Ishikawa (cell line): ENCODE results near the gene LAMB4.

Experiments used
- CEBPB ChIP-seq: IDR thresholded peaks from 2 replicates; pipeline ENCODE4 v1.6.1; 2012
- CREB1 ChIP-seq: IDR thresholded peaks from 2 replicates; pipeline ENCODE4 v1.6.1; 2012; ENCODE audit warnings: low read depth
- EGR1 ChIP-seq: IDR thresholded peaks from 2 replicates; pipeline ENCODE4 v1.6.1; 2012
- EP300 ChIP-seq: IDR thresholded peaks from 2 replicates; pipeline ENCODE4 v1.6.1; 2012; ENCODE audit warnings: borderline replicate concordance
- FOXM1 ChIP-seq: IDR thresholded peaks from 2 replicates; pipeline ENCODE4 v1.6.1; 2012; ENCODE audit warnings: low read depth, borderline replicate concordance
- NFIC ChIP-seq: IDR thresholded peaks from 2 replicates; pipeline ENCODE4 v1.6.1; 2012
- RAD21 ChIP-seq: IDR thresholded peaks from 2 replicates; pipeline ENCODE4 v1.6.1; 2012; ENCODE audit warnings: low read depth
- TAF1 ChIP-seq: IDR thresholded peaks from 2 replicates; pipeline ENCODE4 v1.6.1; 2012; ENCODE audit warnings: low read depth, mild to moderate bottlenecking
- TCF12 ChIP-seq: IDR thresholded peaks from 2 replicates; pipeline ENCODE4 v1.6.1; 2012; ENCODE audit warnings: low read depth
- TEAD4 ChIP-seq: IDR thresholded peaks from 2 replicates; pipeline ENCODE4 v1.6.1; 2012
- YY1 ChIP-seq: IDR thresholded peaks from 2 replicates; pipeline ENCODE4 v1.6.1; 2012; ENCODE audit warnings: low read depth
- ZBTB7A ChIP-seq: IDR thresholded peaks from 2 replicates; pipeline ENCODE4 v1.6.1; 2012; ENCODE audit warnings: low read depth
- TF ChIP-seq, protein P1 (sequence below): IDR thresholded peaks from 2 replicates; pipeline ENCODE4 v1.6.1; 2012; ENCODE audit warnings: low read depth, mild to moderate bottlenecking
- TF ChIP-seq, protein P2 (sequence below): IDR thresholded peaks from 2 replicates; pipeline ENCODE4 v1.6.1; 2012
- TF ChIP-seq, protein P3 (sequence below): IDR thresholded peaks from 2 replicates; pipeline ENCODE4 v1.6.1; 2012

LAMB4 gene

DNA sequence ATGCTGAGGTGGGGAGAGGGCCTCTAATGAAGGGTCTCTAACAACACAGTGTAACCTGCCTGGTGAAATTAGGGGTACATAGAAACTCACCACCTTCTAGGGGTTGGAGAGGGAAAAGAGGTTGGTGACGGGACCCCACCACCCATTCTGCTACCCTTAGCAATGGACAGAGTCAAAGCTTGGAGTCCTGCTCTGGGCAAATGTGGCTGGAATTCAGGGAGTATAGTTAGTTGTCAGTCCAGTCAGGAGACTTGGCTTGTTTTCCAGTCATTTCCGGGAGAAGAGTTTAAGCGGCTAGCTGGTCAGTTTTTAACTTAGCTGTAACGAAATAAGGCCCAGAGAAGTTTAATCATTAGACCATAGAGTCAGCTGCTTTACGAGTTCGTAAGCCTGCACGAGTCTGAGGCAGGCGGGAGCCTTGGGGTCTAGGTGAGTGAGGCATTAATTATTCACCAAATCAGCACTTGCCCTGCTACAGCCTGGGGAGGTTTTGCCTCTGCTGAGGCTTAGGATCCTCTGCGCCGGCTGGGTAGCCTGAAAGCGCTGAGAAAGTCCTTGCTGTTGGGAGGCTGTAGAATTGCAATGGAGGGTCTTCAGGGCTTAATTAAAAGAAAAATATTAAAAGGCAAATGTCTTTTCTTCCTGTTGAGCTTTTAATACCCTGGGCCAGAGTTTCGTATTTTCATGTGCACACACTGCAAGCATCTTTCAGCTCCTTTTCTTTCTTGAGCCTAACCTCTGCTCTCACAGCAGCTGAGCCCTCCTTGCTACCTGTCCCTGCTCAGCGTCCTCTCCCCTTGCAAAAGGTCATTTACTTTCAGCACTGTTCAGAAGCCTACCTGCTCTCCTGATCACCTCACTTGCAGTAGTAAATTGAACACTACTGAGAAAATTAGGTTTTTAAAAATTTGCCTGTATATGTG lies 125.7 kb downstream of the LAMB4 start:
- TF ChIP-seq, protein P1, sequence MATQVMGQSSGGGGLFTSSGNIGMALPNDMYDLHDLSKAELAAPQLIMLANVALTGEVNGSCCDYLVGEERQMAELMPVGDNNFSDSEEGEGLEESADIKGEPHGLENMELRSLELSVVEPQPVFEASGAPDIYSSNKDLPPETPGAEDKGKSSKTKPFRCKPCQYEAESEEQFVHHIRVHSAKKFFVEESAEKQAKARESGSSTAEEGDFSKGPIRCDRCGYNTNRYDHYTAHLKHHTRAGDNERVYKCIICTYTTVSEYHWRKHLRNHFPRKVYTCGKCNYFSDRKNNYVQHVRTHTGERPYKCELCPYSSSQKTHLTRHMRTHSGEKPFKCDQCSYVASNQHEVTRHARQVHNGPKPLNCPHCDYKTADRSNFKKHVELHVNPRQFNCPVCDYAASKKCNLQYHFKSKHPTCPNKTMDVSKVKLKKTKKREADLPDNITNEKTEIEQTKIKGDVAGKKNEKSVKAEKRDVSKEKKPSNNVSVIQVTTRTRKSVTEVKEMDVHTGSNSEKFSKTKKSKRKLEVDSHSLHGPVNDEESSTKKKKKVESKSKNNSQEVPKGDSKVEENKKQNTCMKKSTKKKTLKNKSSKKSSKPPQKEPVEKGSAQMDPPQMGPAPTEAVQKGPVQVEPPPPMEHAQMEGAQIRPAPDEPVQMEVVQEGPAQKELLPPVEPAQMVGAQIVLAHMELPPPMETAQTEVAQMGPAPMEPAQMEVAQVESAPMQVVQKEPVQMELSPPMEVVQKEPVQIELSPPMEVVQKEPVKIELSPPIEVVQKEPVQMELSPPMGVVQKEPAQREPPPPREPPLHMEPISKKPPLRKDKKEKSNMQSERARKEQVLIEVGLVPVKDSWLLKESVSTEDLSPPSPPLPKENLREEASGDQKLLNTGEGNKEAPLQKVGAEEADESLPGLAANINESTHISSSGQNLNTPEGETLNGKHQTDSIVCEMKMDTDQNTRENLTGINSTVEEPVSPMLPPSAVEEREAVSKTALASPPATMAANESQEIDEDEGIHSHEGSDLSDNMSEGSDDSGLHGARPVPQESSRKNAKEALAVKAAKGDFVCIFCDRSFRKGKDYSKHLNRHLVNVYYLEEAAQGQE: no peak
- no peak for TF ChIP-seq TCF12
- no peak for TF ChIP-seq NFIC
- TF ChIP-seq, protein P2, sequence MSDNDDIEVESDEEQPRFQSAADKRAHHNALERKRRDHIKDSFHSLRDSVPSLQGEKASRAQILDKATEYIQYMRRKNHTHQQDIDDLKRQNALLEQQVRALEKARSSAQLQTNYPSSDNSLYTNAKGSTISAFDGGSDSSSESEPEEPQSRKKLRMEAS: no peak
- TF ChIP-seq RAD21: no peak
- TF ChIP-seq CEBPB: no peak
- no peak for TF ChIP-seq EGR1
- TF ChIP-seq EP300: no peak

DNA sequence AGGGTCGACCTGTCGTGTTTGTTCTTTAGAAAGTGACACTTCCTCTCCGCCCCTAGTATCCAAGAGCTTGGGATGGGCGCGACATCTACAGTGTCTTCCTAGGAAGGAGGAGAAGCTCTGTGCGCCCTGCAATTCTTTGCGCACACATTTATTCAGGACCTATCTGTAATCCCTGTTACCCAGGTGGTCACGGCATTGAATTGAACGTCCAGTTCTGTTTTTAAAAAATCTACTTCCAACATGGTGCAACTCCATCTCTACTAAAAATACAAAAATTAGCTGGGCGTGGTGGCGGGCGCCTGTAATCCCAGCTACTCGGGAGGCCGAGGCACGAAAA lies 126.6 kb downstream of the LAMB4 start:
- TF ChIP-seq, protein P2: no peak
- TF ChIP-seq YY1 (no peak), EGR1 (no peak), RAD21 (no peak), TCF12 (no peak), ZBTB7A (no peak), NFIC (no peak), EP300 (no peak), TAF1 (no peak), CEBPB (no peak), TEAD4 (no peak), CREB1 (no peak), FOXM1 (no peak)
- TF ChIP-seq, protein P1: no peak
- TF ChIP-seq, protein P3, sequence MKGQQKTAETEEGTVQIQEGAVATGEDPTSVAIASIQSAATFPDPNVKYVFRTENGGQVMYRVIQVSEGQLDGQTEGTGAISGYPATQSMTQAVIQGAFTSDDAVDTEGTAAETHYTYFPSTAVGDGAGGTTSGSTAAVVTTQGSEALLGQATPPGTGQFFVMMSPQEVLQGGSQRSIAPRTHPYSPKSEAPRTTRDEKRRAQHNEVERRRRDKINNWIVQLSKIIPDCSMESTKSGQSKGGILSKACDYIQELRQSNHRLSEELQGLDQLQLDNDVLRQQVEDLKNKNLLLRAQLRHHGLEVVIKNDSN: no peak

DNA sequence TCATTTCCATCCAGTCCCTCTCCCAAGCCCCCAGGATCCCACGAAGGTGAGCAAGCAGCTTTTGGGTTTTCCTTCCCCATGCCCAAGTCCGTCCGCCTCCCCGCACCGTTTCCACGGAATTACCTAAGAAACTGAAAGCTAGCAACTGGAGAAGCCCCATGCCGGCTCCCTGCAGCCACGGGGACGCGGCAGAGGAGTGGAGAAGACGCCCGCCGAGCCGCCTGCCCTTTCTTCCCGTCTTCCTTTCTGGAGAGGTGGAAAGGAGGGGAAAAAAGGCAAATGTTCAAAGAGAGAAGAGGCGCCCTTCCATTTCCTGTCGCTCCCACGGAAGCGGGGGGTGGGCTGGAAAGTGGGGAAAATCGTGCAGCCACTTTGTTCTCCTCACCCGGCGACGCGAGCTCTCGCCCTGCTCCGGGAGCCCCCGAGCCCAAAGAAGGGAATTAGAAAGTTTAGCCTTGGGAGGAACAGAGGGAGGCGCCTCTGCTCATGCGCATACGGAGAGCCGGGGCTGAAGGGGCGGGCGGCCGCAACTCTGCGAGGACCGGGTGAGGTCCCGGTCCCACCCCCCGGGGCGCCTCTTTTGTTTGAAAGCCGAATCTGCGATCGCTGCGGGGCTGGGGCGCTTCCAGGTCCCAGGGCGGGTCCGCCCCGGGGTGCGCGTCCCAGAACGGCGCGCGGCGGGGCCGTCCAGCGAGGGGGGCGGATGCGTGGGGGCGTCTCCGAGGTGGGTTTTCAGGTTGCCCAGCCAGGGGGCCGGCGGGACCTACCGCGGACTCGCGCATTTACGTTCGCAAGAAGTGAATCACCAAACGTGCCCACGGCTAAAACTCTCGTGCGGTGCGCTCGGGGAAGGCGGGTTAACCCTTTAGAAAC lies 127.2 kb downstream of the LAMB4 start, which contains the start of gene LAMB1:
Gene LAMB1 (minus strand): TSS at position 436 of the 873 bp plus-strand sequence. CDS start 276 bp downstream, at position 160.
- TF ChIP-seq NFIC: no peak
- TF ChIP-seq FOXM1: no peak
- TF ChIP-seq TCF12: no peak
- no peak for TF ChIP-seq YY1
- TF ChIP-seq EGR1: no peak; the same call in 1 of the 2 replicates
- TF ChIP-seq, protein P3: no peak
- TF ChIP-seq ZBTB7A: peak; percentile 86
- TF ChIP-seq CEBPB: no peak
- TF ChIP-seq CREB1: no peak
- TF ChIP-seq TAF1: 0 out of 2 replicates have a peak, but pooled peaks have one; percentile 47
- TF ChIP-seq EP300: no peak
- TF ChIP-seq RAD21: no peak
- TF ChIP-seq, protein P2: peak; percentile 36; the same call in 1 of the 2 replicates
- TF ChIP-seq, protein P1: no peak
- no peak for TF ChIP-seq TEAD4
